ENCODE measurements around the gene IL6R. TPM values are rescaled to one million over a fixed set of nuclear protein-coding genes. Genes with fewer than 3 reads are reported as not detected.

IL6R gene
- total RNA-seq, 1 experiment from 2014 or later = 4.9 TPM

DNA sequence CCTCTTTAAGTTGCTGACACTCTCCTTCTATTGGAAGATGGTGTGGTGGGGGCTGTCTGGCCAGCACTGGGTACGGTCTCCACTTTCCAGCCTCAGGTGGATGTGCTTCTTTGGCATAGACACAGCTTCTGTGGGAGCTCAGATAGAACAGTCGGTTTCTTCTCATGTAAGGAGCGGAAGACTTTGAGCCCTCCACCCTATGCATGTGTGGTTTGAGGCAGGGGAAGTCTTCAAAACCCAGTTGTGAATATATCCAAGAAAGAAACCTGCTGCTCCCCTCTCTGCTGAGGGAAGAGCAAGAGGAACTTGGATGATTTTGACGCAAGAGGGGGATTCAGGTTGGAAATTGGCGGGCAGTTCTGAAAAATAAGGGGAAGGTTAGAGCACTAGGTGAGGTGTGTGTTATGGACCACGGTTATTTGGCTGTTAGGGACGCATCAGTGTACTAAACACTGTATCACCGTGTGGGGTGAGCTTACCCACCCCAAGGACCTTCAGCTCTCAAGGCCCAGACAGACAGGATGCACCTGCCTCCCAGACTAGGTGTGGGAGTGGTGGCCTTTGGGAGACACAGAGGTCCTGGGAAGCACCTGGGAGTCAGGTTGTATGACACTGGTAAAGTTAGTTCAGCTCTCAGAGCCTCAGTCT lies 36.2 kb downstream of the IL6R start:
- Histone ChIP-seq H3K4me1 (peaks cover 5% of the 10 kb centered on the region), H3K9me3 (no peaks in the 10 kb centered on the region), H3K36me3 (ENCODE audit: control insufficient read depth, insufficient read depth, low read length) (no peaks in the 10 kb centered on the region), H3K27me3 (replicated peaks; ENCODE audit: control insufficient read depth, insufficient read depth, low read length) (no peaks in the 10 kb centered on the region), H3K4me3 (ENCODE audit: low read depth, low read length) (no peak overlapping the region)
- no peak for TF ChIP-seq CTCF (IDR thresholded peaks at IDR 0.05; ENCODE audit: insufficient read depth in 1 of 2, low read depth in 1 of 2, low read length in 1 of 2, severe bottlenecking in 1 of 2, unreplicated experiment in 1 of 2)
- Mint-ChIP-seq H3K27ac (ENCODE audit: unreplicated experiment) (no peak overlapping the region), H3K36me3 (ENCODE audit: insufficient read depth, unreplicated experiment) (no peaks in the 10 kb centered on the region), H3K4me3 (ENCODE audit: unreplicated experiment) (no peak overlapping the region), H3K9me3 (ENCODE audit: unreplicated experiment) (no peaks in the 10 kb centered on the region), H3K27me3 (ENCODE audit: insufficient read depth, unreplicated experiment) (no peaks in the 10 kb centered on the region), H3K4me1 (ENCODE audit: low read depth, unreplicated experiment) (peaks cover 7% of the 10 kb centered on the region)
- DNase-seq = no peak
- no TSS peak for BruUV-seq (replicated peaks)
- CTCF ChIA-PET = no interaction called here
- intact Hi-C loops (cut with micrococcal nuclease; ENCODE audit: unreplicated experiment) = loop anchor here (5.0 kb wide), 1 partner anchor 34 kb away; the partner anchor contains the start of gene IL6R
- POLR2A ChIA-PET = no interaction called here

DNA sequence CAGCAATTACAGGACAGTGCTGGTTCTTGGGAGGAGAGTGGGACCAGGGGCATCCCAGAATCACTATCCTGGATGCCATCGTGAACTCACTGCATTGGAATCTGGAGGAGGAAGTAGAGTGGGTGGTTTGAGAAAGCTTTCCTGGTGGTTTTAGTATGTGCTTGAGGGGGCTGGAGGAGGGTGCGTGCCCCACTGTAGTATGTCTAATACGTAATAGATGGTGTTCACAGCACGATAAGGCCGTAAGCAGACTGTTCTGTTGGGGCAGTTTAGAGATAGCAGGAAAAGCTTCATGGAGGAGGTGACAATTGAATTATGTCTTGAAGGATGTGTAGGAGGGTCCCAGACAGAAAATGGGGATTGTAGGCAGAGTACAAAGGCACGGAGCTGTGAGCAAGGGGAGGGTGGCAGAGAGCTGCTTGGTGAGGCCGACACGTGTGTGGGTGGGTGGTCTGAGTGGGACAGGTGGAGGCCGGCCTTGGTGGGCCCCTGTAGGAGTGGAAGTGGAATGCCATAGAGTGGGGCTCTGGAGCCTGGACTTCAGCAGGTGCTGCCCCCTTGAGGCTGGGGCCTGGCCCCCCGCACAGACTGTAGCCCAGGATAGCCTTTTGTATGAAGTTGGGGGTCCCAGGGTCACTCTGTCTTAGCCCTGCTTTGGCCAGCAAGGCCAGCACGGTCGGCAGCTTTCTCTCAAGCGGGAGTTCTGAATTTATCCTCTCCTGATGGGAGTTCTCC lies 37.0 kb downstream of the IL6R start:
- Histone ChIP-seq H3K36me3 (ENCODE audit: control insufficient read depth, insufficient read depth, low read length) (no peaks in the 10 kb centered on the region), H3K4me3 (ENCODE audit: low read depth, low read length) (no peak overlapping the region), H3K4me1 (peaks cover 5% of the 10 kb centered on the region), H3K27me3 (replicated peaks; ENCODE audit: control insufficient read depth, insufficient read depth, low read length) (no peaks in the 10 kb centered on the region), H3K9me3 (no peaks in the 10 kb centered on the region)
- Mint-ChIP-seq H3K9me3 (ENCODE audit: unreplicated experiment) (no peaks in the 10 kb centered on the region), H3K27ac (ENCODE audit: unreplicated experiment) (no peak overlapping the region), H3K4me3 (ENCODE audit: unreplicated experiment) (no peak overlapping the region), H3K4me1 (ENCODE audit: low read depth, unreplicated experiment) (peaks cover 7% of the 10 kb centered on the region), H3K27me3 (ENCODE audit: insufficient read depth, unreplicated experiment) (no peaks in the 10 kb centered on the region), H3K36me3 (ENCODE audit: insufficient read depth, unreplicated experiment) (no peaks in the 10 kb centered on the region)
- peak; percentile 33 to 39 for TF ChIP-seq CTCF (IDR thresholded peaks at IDR 0.05; ENCODE audit: insufficient read depth in 1 of 2, low read depth in 1 of 2, low read length in 1 of 2, severe bottlenecking in 1 of 2, unreplicated experiment in 1 of 2)
- DNase-seq = peak in 1 of 2 experiments; percentile 15
- ChIA-PET CTCF (interaction anchor here (1.0 kb wide), 1 partner anchor 36 kb away, joined by 7 read pairs; no protein-coding TSS in a partner anchor), POLR2A (no interaction called here)
- intact Hi-C loops (cut with micrococcal nuclease; ENCODE audit: unreplicated experiment) = loop anchor here (5.0 kb wide), 1 partner anchor 35 kb away; the partner anchor contains the start of gene IL6R
- no TSS peak for BruUV-seq (replicated peaks)

GRCh38 chr1:154443274-154444013 lies 38.3 kb downstream of the IL6R start:
- POLR2A ChIA-PET = no interaction called here
- no TSS peak for BruUV-seq (replicated peaks)
- no peaks in the 10 kb centered on the region for H3K9me3 ChIP-seq

More at GRCh38 chr1:154443274-154444013, 38.3 kb downstream of the IL6R start:
- H3K27me3 ChIP-seq (replicated peaks; ENCODE audit: control insufficient read depth, insufficient read depth, low read length) = no peaks in the 10 kb centered on the region
- H3K36me3 Mint-ChIP-seq (ENCODE audit: insufficient read depth, unreplicated experiment) = no peaks in the 10 kb centered on the region
- CTCF ChIA-PET = interaction anchor here (0.6 to 1.0 kb wide), 2 partner anchors 38 to 50 kb away, joined by 3 to 7 read pairs; no protein-coding TSS in a partner anchor
- no peak overlapping the region for H3K4me3 Mint-ChIP-seq (ENCODE audit: unreplicated experiment)
- DNase-seq = no peak
- H3K27me3 Mint-ChIP-seq (ENCODE audit: insufficient read depth, unreplicated experiment) = no peaks in the 10 kb centered on the region
- intact Hi-C loops (cut with micrococcal nuclease; ENCODE audit: unreplicated experiment) = loop anchor here (5.0 kb wide), 1 partner anchor 36 kb away; the partner anchor contains the start of gene IL6R
- H3K4me1 ChIP-seq = peaks cover 5% of the 10 kb centered on the region
- H3K4me1 Mint-ChIP-seq (ENCODE audit: low read depth, unreplicated experiment) = peaks cover 7% of the 10 kb centered on the region
- TF ChIP-seq CTCF (IDR thresholded peaks at IDR 0.05; ENCODE audit: insufficient read depth in 1 of 2, low read depth in 1 of 2, low read length in 1 of 2, severe bottlenecking in 1 of 2, unreplicated experiment in 1 of 2) = no peak
- no peak overlapping the region for H3K27ac Mint-ChIP-seq (ENCODE audit: unreplicated experiment)
- no peak overlapping the region for H3K4me3 ChIP-seq (ENCODE audit: low read depth, low read length)
- H3K36me3 ChIP-seq (ENCODE audit: control insufficient read depth, insufficient read depth, low read length) = no peaks in the 10 kb centered on the region
- no peaks in the 10 kb centered on the region for H3K9me3 Mint-ChIP-seq (ENCODE audit: unreplicated experiment)
